22Rv1 (cell line): ENCODE measurements around the gene CEP41.

Experiments
- ZFX ChIP-seq: fragments of 450-650 bp; IDR thresholded peaks from 2 replicates; pipeline ENCODE4 v1.6.1; 2017; ENCODE audit warnings: antibody characterized with exemption, borderline replicate concordance
- TF ChIP-seq, protein P1 (sequence below): fragments of 450-650 bp; IDR thresholded peaks from 2 replicates; pipeline ENCODE4 v1.5.1; 2017; ENCODE audit warnings: mild to moderate bottlenecking

DNA sequence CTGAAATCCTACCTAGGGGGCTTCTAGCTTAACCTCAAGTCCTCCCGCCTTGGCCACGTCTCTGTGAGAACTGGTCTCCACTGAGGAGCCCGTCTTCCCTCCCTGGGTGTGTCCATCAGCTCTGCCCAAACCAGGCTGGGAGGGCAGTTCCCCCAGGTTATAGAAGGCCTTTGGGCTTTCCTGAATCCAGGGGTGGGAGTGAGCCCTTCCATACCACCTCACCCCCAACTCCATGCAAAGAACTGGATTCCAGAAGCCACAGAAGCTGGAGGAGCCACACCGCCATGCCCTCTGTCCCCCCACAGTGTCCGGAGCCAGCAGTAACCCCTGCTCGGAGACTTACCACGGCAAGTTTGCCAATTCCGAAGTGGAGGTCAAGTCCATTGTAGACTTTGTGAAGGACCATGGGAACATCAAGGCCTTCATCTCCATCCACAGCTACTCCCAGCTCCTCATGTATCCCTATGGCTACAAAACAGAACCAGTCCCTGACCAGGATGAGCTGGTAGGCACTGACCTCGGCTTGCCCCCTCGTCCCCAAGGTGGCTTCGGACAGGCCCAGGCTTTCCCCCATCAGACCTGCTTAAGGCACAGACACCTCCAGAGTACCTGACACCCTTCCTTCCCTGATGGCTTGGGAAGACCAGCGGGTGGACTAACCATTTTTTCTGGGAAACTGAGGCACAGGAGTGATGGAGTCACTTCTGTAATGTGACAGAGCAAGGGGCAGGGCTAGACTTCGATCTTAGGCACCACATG is 55.8 kb downstream of the CEP41 start:
- TF ChIP-seq, protein P1, sequence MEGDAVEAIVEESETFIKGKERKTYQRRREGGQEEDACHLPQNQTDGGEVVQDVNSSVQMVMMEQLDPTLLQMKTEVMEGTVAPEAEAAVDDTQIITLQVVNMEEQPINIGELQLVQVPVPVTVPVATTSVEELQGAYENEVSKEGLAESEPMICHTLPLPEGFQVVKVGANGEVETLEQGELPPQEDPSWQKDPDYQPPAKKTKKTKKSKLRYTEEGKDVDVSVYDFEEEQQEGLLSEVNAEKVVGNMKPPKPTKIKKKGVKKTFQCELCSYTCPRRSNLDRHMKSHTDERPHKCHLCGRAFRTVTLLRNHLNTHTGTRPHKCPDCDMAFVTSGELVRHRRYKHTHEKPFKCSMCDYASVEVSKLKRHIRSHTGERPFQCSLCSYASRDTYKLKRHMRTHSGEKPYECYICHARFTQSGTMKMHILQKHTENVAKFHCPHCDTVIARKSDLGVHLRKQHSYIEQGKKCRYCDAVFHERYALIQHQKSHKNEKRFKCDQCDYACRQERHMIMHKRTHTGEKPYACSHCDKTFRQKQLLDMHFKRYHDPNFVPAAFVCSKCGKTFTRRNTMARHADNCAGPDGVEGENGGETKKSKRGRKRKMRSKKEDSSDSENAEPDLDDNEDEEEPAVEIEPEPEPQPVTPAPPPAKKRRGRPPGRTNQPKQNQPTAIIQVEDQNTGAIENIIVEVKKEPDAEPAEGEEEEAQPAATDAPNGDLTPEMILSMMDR = no peak
- no peak for TF ChIP-seq ZFX
